ENCODE results near the gene ALPI.

- TF ChIP-seq CTCF (conservative IDR thresholded peaks at IDR 0.05; ENCODE audit: low read length): no peak
- TF ChIP-seq EZH2phosphoT487 (IDR thresholded peaks at IDR 0.05; ENCODE audit: borderline replicate concordance, low read depth, low read length): no peak
Observed at GRCh38 chr2:232418056-232418455, 37.9 kb upstream of the ALPI start.

Measured in OCI-LY7 (cell line).